Astrocyte (in vitro differentiated cells and primary cell): ENCODE measurements around the gene GPR37L1. TPM values are rescaled to one million over a fixed set of nuclear protein-coding genes. Genes with fewer than 3 reads are reported as not detected.
"Not testable (repeated sequence)": the region's sequence is repeated elsewhere in the genome, so short reads cannot be mapped to it uniquely, and the experiment has no call there.

Experiments used
- DNase-seq: peaks from one replicate; pipeline ENCODE4 v3.0.0-alpha.2; 2010; ENCODE audit warnings: low read depth
- FAIRE-seq: peaks from 2 replicates; lab custom pipeline; 2011; peaks lifted over from hg19 to GRCh38; lab: Jason Lieb, UNC
- H2AFZ ChIP-seq: 2 replicates; pipeline ENCODE4 v1.6.0; 2012; ENCODE audit warnings: low read depth, low read length, inconsistent platforms
- H3K27ac ChIP-seq: 2 replicates; pipeline ENCODE4 v1.5.1; 2011; ENCODE audit warnings: low read depth, low read length, inconsistent platforms
- H3K27me3 ChIP-seq: 2 replicates; pipeline ENCODE4 v1.6.0; 2011; ENCODE audit warnings: low read length, inconsistent platforms; ENCODE audit not compliant: insufficient read depth
- H3K36me3 ChIP-seq: 2 replicates; pipeline ENCODE4 v1.5.1; 2011; ENCODE audit warnings: low read length, inconsistent platforms; ENCODE audit not compliant: insufficient read depth
- H3K4me1 ChIP-seq: 2 replicates; pipeline ENCODE4 v1.5.1; 2011; ENCODE audit warnings: low read length, inconsistent platforms; ENCODE audit not compliant: insufficient read depth
- H3K4me2 ChIP-seq: 2 replicates; pipeline ENCODE4 v1.6.0; 2012; ENCODE audit warnings: low read length, inconsistent platforms
- H3K4me3 ChIP-seq: 2 replicates; pipeline ENCODE4 v1.5.1; 2011; ENCODE audit warnings: low read depth, mild to moderate bottlenecking, low read length, inconsistent platforms; ENCODE audit not compliant: insufficient read depth
- H3K79me2 ChIP-seq: 2 replicates; pipeline ENCODE4 v1.6.0; 2012; ENCODE audit warnings: mild to moderate bottlenecking, low read length, inconsistent platforms; ENCODE audit not compliant: insufficient read depth
- H3K9ac ChIP-seq: 2 replicates; pipeline ENCODE4 v1.6.0; 2012; ENCODE audit warnings: mild to moderate bottlenecking, low read length, inconsistent platforms
- H3K9me3 ChIP-seq: 2 replicates; pipeline ENCODE4 v1.5.1; 2012; ENCODE audit warnings: low read depth, mild to moderate bottlenecking, low read length, inconsistent platforms; ENCODE audit not compliant: insufficient read depth
- H4K20me1 ChIP-seq: 2 replicates; pipeline ENCODE4 v1.6.0; 2012; ENCODE audit warnings: low read length, inconsistent platforms; ENCODE audit not compliant: insufficient read depth
- H3K27ac Mint-ChIP-seq: one replicate; pipeline ENCODE4 v1.8.0; 2021; ENCODE audit warnings: mild to moderate bottlenecking, mixed read lengths; ENCODE audit not compliant: unreplicated experiment
- H3K27me3 Mint-ChIP-seq: one replicate; pipeline ENCODE4 v1.8.0; 2021; ENCODE audit warnings: low read depth, mixed read lengths; ENCODE audit not compliant: unreplicated experiment
- H3K36me3 Mint-ChIP-seq: one replicate; pipeline ENCODE4 v1.8.0; 2021; ENCODE audit warnings: low read depth, mixed read lengths; ENCODE audit not compliant: unreplicated experiment
- H3K4me1 Mint-ChIP-seq: one replicate; pipeline ENCODE4 v1.8.0; 2021; ENCODE audit warnings: low read depth, mixed read lengths; ENCODE audit not compliant: unreplicated experiment
- H3K4me3 Mint-ChIP-seq: one replicate; pipeline ENCODE4 v1.8.0; 2021; ENCODE audit warnings: mild to moderate bottlenecking, moderate library complexity, mixed read lengths; ENCODE audit not compliant: unreplicated experiment
- H3K9me3 Mint-ChIP-seq: one replicate; pipeline ENCODE4 v1.8.0; 2021; ENCODE audit warnings: mild to moderate bottlenecking, mixed read lengths; ENCODE audit not compliant: unreplicated experiment
- CTCF ChIP-seq: IDR thresholded peaks from 2 replicates; pipeline ENCODE4 v1.5.1; 2011; ENCODE audit warnings: low read depth, mild to moderate bottlenecking, inconsistent platforms, low read length, moderate library complexity; ENCODE audit not compliant: insufficient read depth
- EZH2 ChIP-seq: IDR thresholded peaks from 2 replicates; pipeline ENCODE4 v1.6.1; 2012; ENCODE audit warnings: mild to moderate bottlenecking, low read length, inconsistent platforms; ENCODE audit not compliant: insufficient read depth
- total RNA-seq: library from RNA; stranded (reverse); gene quantifications from 2 replicates; pipeline ENCODE4 v1.2.1, GENCODE V29; 2021

GPR37L1 gene
- total RNA-seq, 1 donor from 2014 or later: not detected

- H3K4me3 Mint-ChIP-seq: no peak overlapping the region
- H3K9me3 Mint-ChIP-seq: no peaks in the 10 kb centered on the region
- no peak overlapping the region for H3K9ac ChIP-seq
- TF ChIP-seq EZH2 (no peak), CTCF (no peak)
- H3K79me2 ChIP-seq: no peaks in the 10 kb centered on the region
- no peak overlapping the region for H2AFZ ChIP-seq
- no peak overlapping the region for H3K4me2 ChIP-seq
- H3K4me3 ChIP-seq: no peak overlapping the region
- DNase-seq (no peak), FAIRE-seq (no peak)
- no peak overlapping the region for H3K27ac Mint-ChIP-seq
- no peaks in the 10 kb centered on the region for H3K4me1 Mint-ChIP-seq
- H3K36me3 ChIP-seq: no peaks in the 10 kb centered on the region
- H3K9me3 ChIP-seq: no peaks in the 10 kb centered on the region
- peaks cover 16% of the 10 kb centered on the region for H3K27me3 ChIP-seq
- H4K20me1 ChIP-seq: no peaks in the 10 kb centered on the region
- no peaks in the 10 kb centered on the region for H3K4me1 ChIP-seq
- peaks cover 2% of the 10 kb centered on the region for H3K36me3 Mint-ChIP-seq
- H3K27me3 Mint-ChIP-seq: peaks cover 52% of the 10 kb centered on the region
- H3K27ac ChIP-seq: no peak overlapping the region
Measured at GRCh38 chr1:202179828-202180750, 57.4 kb downstream of the GPR37L1 start.

GRCh38 chr1:202180751-202181139 is 58.0 kb downstream of the GPR37L1 start:
- not testable (repeated sequence) for H2AFZ ChIP-seq, H3K36me3 Mint-ChIP-seq, H3K27ac Mint-ChIP-seq, H3K79me2 ChIP-seq, H3K9me3 Mint-ChIP-seq, H3K9me3 ChIP-seq, H3K4me3 ChIP-seq, DNase-seq, H3K4me1 ChIP-seq, H3K4me1 Mint-ChIP-seq, H3K36me3 ChIP-seq, H4K20me1 ChIP-seq, H3K9ac ChIP-seq, H3K4me3 Mint-ChIP-seq, FAIRE-seq, H3K27ac ChIP-seq, H3K4me2 ChIP-seq
- H3K27me3 ChIP-seq: peaks cover 16% of the 10 kb centered on the region
- H3K27me3 Mint-ChIP-seq: peaks cover 50% of the 10 kb centered on the region

- H3K4me3 Mint-ChIP-seq: no peak overlapping the region
- no peak for DNase-seq
Measured at GRCh38 chr1:202181586-202181985, 58.9 kb downstream of the GPR37L1 start.

More at GRCh38 chr1:202181586-202181985, 58.9 kb downstream of the GPR37L1 start:
- H3K79me2 ChIP-seq: no peaks in the 10 kb centered on the region
- H3K4me3 ChIP-seq: no peak overlapping the region
- peaks cover 52% of the 10 kb centered on the region for H3K27me3 Mint-ChIP-seq
- H3K36me3 Mint-ChIP-seq: peaks cover 2% of the 10 kb centered on the region
- H3K9me3 ChIP-seq: no peaks in the 10 kb centered on the region
- no peaks in the 10 kb centered on the region for H4K20me1 ChIP-seq
- H3K27ac Mint-ChIP-seq: no peak overlapping the region
- no peak overlapping the region for H3K4me2 ChIP-seq
- no peak for TF ChIP-seq EZH2
- no peak for TF ChIP-seq CTCF
- no peaks in the 10 kb centered on the region for H3K4me1 ChIP-seq
- FAIRE-seq: no peak
- H3K4me1 Mint-ChIP-seq: no peaks in the 10 kb centered on the region
- H3K27me3 ChIP-seq: peaks cover 16% of the 10 kb centered on the region
- no peaks in the 10 kb centered on the region for H3K9me3 Mint-ChIP-seq
- no peak overlapping the region for H3K9ac ChIP-seq
- H2AFZ ChIP-seq: no peak overlapping the region
- no peaks in the 10 kb centered on the region for H3K36me3 ChIP-seq
- H3K27ac ChIP-seq: no peak overlapping the region
